ENCODE measurements around the gene KIAA2012. TPM values are rescaled to one million over a fixed set of nuclear protein-coding genes. Genes with fewer than 3 reads are reported as not detected.

KIAA2012 gene
- total RNA-seq, 1 donor from 2014 or later = not detected

DNA sequence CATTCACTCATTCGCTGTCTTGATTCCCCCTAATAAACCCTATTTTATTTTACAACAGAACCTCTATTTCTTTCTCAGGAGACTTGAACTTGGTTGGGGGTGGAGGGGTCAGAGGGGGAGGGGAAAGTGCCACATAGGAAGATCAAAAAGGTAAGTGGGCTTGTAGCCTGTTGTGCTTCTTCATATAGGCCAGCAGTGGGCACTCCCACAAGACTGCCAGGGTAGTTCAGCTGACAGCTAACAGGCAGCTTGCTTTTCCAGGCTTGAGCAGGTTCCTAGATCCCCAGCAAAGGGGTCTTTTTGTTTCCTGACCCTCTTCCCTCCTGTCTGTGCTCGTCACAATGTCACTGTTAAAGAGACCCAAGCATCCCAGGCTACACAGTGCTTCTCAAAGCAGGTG is 829 bp upstream of the KIAA2012 start:
- Mint-ChIP-seq H3K9me3 (ENCODE audit: unreplicated experiment) (no peaks in the 10 kb centered on the region), H3K4me3 (ENCODE audit: unreplicated experiment) (no peak overlapping the region), H3K27me3 (ENCODE audit: unreplicated experiment) (peaks cover 5% of the 10 kb centered on the region), H3K36me3 (ENCODE audit: unreplicated experiment) (no peaks in the 10 kb centered on the region), H3K4me1 (ENCODE audit: low read depth, unreplicated experiment) (peaks cover 4% of the 10 kb centered on the region), H3K27ac (ENCODE audit: unreplicated experiment) (no peak overlapping the region)
- DNase-seq = no peak
- TF ChIP-seq, protein P1, sequence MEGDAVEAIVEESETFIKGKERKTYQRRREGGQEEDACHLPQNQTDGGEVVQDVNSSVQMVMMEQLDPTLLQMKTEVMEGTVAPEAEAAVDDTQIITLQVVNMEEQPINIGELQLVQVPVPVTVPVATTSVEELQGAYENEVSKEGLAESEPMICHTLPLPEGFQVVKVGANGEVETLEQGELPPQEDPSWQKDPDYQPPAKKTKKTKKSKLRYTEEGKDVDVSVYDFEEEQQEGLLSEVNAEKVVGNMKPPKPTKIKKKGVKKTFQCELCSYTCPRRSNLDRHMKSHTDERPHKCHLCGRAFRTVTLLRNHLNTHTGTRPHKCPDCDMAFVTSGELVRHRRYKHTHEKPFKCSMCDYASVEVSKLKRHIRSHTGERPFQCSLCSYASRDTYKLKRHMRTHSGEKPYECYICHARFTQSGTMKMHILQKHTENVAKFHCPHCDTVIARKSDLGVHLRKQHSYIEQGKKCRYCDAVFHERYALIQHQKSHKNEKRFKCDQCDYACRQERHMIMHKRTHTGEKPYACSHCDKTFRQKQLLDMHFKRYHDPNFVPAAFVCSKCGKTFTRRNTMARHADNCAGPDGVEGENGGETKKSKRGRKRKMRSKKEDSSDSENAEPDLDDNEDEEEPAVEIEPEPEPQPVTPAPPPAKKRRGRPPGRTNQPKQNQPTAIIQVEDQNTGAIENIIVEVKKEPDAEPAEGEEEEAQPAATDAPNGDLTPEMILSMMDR (IDR thresholded peaks at IDR 0.05; ENCODE audit: partially characterized antibody, unreplicated experiment) = no peak

DNA sequence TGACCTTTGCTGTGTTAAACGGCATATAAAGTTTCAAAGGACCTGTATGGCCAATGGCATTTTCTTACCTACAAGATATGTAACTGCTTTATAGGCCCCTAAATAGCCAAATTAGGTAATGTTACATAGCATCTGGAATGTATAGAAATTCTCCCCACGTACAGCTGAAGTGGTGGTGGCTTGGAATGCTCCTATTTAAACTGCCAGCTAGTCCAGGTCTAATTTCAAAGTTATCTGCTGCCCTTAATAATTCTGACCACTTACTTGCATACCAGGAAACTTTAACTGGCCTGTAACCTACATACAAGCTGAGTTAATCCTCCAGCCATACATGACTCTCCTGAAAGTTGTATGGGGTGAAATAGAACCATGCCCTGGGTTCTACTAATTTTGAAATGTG is 1.3 kb downstream of the KIAA2012 start:
- no peak for DNase-seq
- H3K4me3 Mint-ChIP-seq (ENCODE audit: unreplicated experiment) = no peak overlapping the region
- H3K9me3 Mint-ChIP-seq (ENCODE audit: unreplicated experiment) = no peaks in the 10 kb centered on the region
- H3K27me3 Mint-ChIP-seq (ENCODE audit: unreplicated experiment) = peaks cover 5% of the 10 kb centered on the region
- no peaks in the 10 kb centered on the region for H3K36me3 Mint-ChIP-seq (ENCODE audit: unreplicated experiment)
- H3K4me1 Mint-ChIP-seq (ENCODE audit: low read depth, unreplicated experiment) = peaks cover 4% of the 10 kb centered on the region
- TF ChIP-seq, protein P1 (IDR thresholded peaks at IDR 0.05; ENCODE audit: partially characterized antibody, unreplicated experiment) = no peak
- no peak overlapping the region for H3K27ac Mint-ChIP-seq (ENCODE audit: unreplicated experiment)

DNA sequence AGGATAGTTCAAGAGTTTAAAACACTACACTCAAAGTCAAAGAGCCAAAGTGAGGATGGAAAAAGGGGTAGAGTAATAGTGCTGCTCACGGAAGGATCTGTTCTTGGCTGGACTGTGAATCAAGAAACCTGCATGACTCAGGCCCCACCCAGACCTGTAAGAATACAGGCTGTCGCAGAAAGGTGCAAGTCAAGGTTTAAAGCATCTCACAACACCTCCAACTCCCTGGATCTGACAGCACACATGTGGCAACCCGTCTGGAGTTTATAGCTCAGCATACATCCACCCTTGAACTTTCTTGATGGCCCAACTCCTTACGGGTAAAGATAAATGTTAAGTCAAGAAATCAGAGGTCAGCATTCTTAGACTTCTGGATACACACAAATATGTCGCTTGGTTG is 6.3 kb downstream of the KIAA2012 start:
- TF ChIP-seq, protein P1 (IDR thresholded peaks at IDR 0.05; ENCODE audit: partially characterized antibody, unreplicated experiment) = no peak

DNA sequence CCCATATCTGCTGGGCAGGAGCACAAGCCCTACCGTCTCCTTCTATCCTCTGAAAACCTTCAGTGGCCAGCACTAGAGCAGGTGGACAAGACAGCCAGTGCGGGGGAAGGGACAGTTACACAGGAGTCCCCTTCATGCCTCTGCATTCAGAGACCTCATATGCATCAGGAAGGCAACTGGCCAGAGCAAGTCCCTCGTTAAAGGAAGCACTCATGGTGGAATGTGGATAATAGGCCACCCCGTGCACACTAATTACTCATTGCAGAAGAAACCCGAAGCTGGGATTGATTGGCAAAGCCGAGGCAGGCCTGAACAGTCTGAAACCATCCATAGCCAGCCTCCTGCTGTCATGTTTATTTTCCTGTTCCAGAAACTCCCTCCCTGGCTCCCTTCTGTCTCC is 11.2 kb downstream of the KIAA2012 start:
- peak; percentile 21 for DNase-seq
- Mint-ChIP-seq H3K4me3 (ENCODE audit: unreplicated experiment) (no peak overlapping the region), H3K9me3 (ENCODE audit: unreplicated experiment) (peaks cover 5% of the 10 kb centered on the region), H3K4me1 (ENCODE audit: low read depth, unreplicated experiment) (peaks cover 9% of the 10 kb centered on the region), H3K36me3 (ENCODE audit: unreplicated experiment) (no peaks in the 10 kb centered on the region), H3K27ac (ENCODE audit: unreplicated experiment) (no peak overlapping the region), H3K27me3 (ENCODE audit: unreplicated experiment) (no peaks in the 10 kb centered on the region)
- TF ChIP-seq, protein P1 (IDR thresholded peaks at IDR 0.05; ENCODE audit: partially characterized antibody, unreplicated experiment) = no peak

More for the DNA sequence above, 6.3 kb downstream of the KIAA2012 start:
- Mint-ChIP-seq H3K4me3 (ENCODE audit: unreplicated experiment) (no peak overlapping the region), H3K27me3 (ENCODE audit: unreplicated experiment) (peaks cover 3% of the 10 kb centered on the region), H3K9me3 (ENCODE audit: unreplicated experiment) (peaks cover 5% of the 10 kb centered on the region), H3K36me3 (ENCODE audit: unreplicated experiment) (no peaks in the 10 kb centered on the region), H3K27ac (ENCODE audit: unreplicated experiment) (no peak overlapping the region), H3K4me1 (ENCODE audit: low read depth, unreplicated experiment) (peaks cover 6% of the 10 kb centered on the region)
- no peak for DNase-seq

DNA sequence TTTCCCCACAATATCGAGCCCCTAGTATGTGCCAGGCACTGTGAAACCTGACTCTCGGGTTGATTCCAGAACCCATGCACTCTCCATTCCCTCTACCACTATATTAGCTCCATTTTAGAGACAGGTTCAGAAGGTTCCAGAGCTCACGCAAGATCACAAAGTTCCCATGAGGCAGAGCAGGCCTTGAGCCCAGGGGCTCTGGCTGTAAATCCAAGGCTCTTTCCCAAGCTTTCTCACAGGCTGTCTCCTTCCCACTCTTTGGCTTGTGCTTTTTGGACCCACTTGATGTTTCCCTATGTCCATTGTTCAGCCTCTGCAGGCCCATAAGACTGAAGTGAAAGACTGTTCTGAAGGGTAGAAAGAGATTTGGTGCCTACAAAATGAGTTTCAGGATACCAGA is 15.7 kb downstream of the KIAA2012 start:
- H3K9me3 Mint-ChIP-seq (ENCODE audit: unreplicated experiment) = peaks cover 5% of the 10 kb centered on the region
- no peak overlapping the region for H3K27ac Mint-ChIP-seq (ENCODE audit: unreplicated experiment)
- H3K4me3 Mint-ChIP-seq (ENCODE audit: unreplicated experiment) = no peak overlapping the region
- no peaks in the 10 kb centered on the region for H3K36me3 Mint-ChIP-seq (ENCODE audit: unreplicated experiment)
- TF ChIP-seq, protein P1 (IDR thresholded peaks at IDR 0.05; ENCODE audit: partially characterized antibody, unreplicated experiment) = no peak
- peaks cover 9% of the 10 kb centered on the region for H3K27me3 Mint-ChIP-seq (ENCODE audit: unreplicated experiment)
- H3K4me1 Mint-ChIP-seq (ENCODE audit: low read depth, unreplicated experiment) = peaks cover 25% of the 10 kb centered on the region
- DNase-seq = no peak

All from glutamatergic neuron (in vitro differentiated cells).